GM12878 (cell line): ENCODE results near the gene VPS8. TPM values are rescaled to one million over a fixed set of nuclear protein-coding genes. Genes with fewer than 3 reads are reported as not detected.

Experiments
- BACH1 ChIP-seq: fragments of 450-650 bp; IDR thresholded peaks from 2 replicates; pipeline ENCODE4 v1.6.1; 2017; ENCODE audit warnings: mild to moderate bottlenecking, borderline replicate concordance
- CBX3 ChIP-seq: fragments of 200-600 bp; sonication (generic); IDR thresholded peaks from 2 replicates; pipeline ENCODE4 v1.6.1; 2016; ENCODE audit warnings: low read depth, borderline replicate concordance
- DPF2 ChIP-seq: fragments of 450-650 bp; IDR thresholded peaks from 2 replicates; pipeline ENCODE4 v1.6.1; 2017; ENCODE audit warnings: mild to moderate bottlenecking
- ESRRA ChIP-seq: IDR thresholded peaks from 2 replicates; pipeline ENCODE4 v1.6.1; 2012; ENCODE audit warnings: mild to moderate bottlenecking, low read length, improper control_type of control experiment
- FOXM1 ChIP-seq: IDR thresholded peaks from 2 replicates; pipeline ENCODE4 v1.6.1; 2012; ENCODE audit warnings: low read depth, mild to moderate bottlenecking, inconsistent platforms, low read length, moderate library complexity
- IRF4 ChIP-seq: IDR thresholded peaks from 2 replicates; pipeline ENCODE4 v1.6.1; 2011; ENCODE audit warnings: low read depth, low read length
- MEF2B ChIP-seq: fragments of 450-650 bp; IDR thresholded peaks from 2 replicates; pipeline ENCODE4 v1.6.1; 2018; ENCODE audit warnings: mild to moderate bottlenecking, moderate library complexity; ENCODE audit not compliant: partially characterized antibody, poor library complexity, severe bottlenecking
- NBN ChIP-seq: fragments of 450-650 bp; IDR thresholded peaks from 2 replicates; pipeline ENCODE4 v1.6.1; 2016
- PML ChIP-seq: IDR thresholded peaks from 2 replicates; pipeline ENCODE4 v1.6.1; 2012; ENCODE audit warnings: low read length, inconsistent platforms
- SIN3A ChIP-seq: IDR thresholded peaks from 2 replicates; pipeline ENCODE4 v1.6.1; 2012; ENCODE audit warnings: low read depth, low read length, improper control_type of control experiment
- SMAD5 ChIP-seq: IDR thresholded peaks from 2 replicates; pipeline ENCODE4 v1.6.1; 2016; ENCODE audit warnings: antibody characterized with exemption, low read depth
- SMARCA5 ChIP-seq: fragments of 450-650 bp; IDR thresholded peaks from 2 replicates; pipeline ENCODE4 v1.6.1; 2017; ENCODE audit warnings: mild to moderate bottlenecking
- SRF ChIP-seq, 2 experiments: IDR thresholded peaks; 2 replicates each; pipeline ENCODE4 v1.6.1; 2011; ENCODE audit warnings: low read depth in 2 of 2, low read length in 2 of 2, mild to moderate bottlenecking in 1 of 2, moderate library complexity in 1 of 2
- TCF3 ChIP-seq: IDR thresholded peaks from 2 replicates; pipeline ENCODE4 v1.6.1; 2012; ENCODE audit warnings: low read depth, mild to moderate bottlenecking, low read length, borderline replicate concordance; ENCODE audit not compliant: insufficient read depth
- ZBTB4 ChIP-seq: fragments of 450-650 bp; formaldehyde crosslinking; IDR thresholded peaks from 2 replicates; pipeline ENCODE4 v1.4.0; 2022; ENCODE audit warnings: mild to moderate bottlenecking, moderate library complexity
- ZNF592 ChIP-seq: fragments of 450-650 bp; IDR thresholded peaks from 2 replicates; pipeline ENCODE4 v1.6.1; 2017; ENCODE audit warnings: mild to moderate bottlenecking, moderate library complexity
- polyA plus RNA-seq, 11 experiments: library from polyadenylated mRNA; depleted of rRNA in 4 of 11; unstranded in 6 of 11; stranded (reverse) in 5 of 11; fragments of >200 nt; fragmentation: Nextera tagmentation in 4 of 11; fragmentation: Illumina TruSeq in 1 of 11; extraction: Ambion mirVana in 4 of 11; extraction: Trizol in 1 of 11; gene quantifications; 1 replicate in 1 of 11; 2 replicates in 10 of 11; pipeline versions ENCODE4 v1.2.1 to v1.2.3, GENCODE V29; 2011 to 2016; ENCODE audit warnings: inconsistent platforms in 2 of 11, missing spikeins in 2 of 11, low read depth in 1 of 11
- total RNA-seq, 4 experiments: library from RNA; depleted of rRNA in 3 of 4; stranded (reverse); fragments of >200 nt in 3 of 4; fragmentation: Illumina TruSeq in 1 of 4; extraction: Trizol in 1 of 4; gene quantifications; 2 replicates each; pipeline versions ENCODE4 v1.2.1 to v1.2.3, GENCODE V29; 2013 to 2021
- TF ChIP-seq, protein P1 (sequence below): fragments of 450-650 bp; IDR thresholded peaks from 2 replicates; pipeline ENCODE4 v1.6.1; 2016; ENCODE audit warnings: mild to moderate bottlenecking, moderate library complexity, borderline replicate concordance
- TF ChIP-seq, protein P2 (sequence below): fragments of 450-650 bp; IDR thresholded peaks from 2 replicates; pipeline ENCODE4 v1.6.1; 2014; ENCODE audit warnings: mild to moderate bottlenecking

Gene VPS8
- total and polyA plus RNA-seq, 10 of the 15 experiments (the other 5 are each of a cell fraction or from before 2014, with no cell fraction given), result 8.9 to 34.7 (median 20.9) TPM

DNA sequence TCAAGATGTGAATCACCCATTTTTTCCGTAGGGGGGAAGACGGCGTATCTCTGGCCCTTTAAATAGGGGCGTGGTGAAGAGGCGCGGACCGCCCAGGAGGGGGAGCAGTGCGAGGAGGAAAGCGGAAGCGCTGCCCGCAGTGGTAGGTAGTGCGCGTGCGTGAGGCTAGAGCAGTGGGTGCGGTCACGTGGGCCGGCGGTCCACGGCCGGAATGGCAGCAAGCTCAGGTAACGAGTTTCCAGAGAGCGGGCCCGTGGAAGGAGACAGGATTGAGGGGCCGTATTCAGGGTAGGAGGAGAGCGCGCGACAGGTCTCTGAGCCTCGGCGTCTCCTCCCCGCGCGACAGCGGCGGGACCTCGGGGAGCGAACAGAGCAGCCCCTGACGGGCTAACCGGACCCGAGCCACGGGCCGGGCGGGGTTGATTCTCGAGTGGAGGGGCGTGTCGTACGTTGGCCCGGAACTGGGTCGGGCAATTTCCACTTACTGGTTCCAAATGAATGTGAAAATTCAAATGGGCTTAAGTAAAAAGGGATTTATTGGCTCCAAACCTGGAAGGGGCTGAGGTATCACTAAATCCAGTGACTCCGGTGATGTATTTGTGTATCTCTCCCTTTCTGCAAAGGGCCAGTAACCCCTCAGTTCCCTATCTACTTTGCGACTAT, at the start of gene VPS8 (continued):
- TF ChIP-seq, protein P1, sequence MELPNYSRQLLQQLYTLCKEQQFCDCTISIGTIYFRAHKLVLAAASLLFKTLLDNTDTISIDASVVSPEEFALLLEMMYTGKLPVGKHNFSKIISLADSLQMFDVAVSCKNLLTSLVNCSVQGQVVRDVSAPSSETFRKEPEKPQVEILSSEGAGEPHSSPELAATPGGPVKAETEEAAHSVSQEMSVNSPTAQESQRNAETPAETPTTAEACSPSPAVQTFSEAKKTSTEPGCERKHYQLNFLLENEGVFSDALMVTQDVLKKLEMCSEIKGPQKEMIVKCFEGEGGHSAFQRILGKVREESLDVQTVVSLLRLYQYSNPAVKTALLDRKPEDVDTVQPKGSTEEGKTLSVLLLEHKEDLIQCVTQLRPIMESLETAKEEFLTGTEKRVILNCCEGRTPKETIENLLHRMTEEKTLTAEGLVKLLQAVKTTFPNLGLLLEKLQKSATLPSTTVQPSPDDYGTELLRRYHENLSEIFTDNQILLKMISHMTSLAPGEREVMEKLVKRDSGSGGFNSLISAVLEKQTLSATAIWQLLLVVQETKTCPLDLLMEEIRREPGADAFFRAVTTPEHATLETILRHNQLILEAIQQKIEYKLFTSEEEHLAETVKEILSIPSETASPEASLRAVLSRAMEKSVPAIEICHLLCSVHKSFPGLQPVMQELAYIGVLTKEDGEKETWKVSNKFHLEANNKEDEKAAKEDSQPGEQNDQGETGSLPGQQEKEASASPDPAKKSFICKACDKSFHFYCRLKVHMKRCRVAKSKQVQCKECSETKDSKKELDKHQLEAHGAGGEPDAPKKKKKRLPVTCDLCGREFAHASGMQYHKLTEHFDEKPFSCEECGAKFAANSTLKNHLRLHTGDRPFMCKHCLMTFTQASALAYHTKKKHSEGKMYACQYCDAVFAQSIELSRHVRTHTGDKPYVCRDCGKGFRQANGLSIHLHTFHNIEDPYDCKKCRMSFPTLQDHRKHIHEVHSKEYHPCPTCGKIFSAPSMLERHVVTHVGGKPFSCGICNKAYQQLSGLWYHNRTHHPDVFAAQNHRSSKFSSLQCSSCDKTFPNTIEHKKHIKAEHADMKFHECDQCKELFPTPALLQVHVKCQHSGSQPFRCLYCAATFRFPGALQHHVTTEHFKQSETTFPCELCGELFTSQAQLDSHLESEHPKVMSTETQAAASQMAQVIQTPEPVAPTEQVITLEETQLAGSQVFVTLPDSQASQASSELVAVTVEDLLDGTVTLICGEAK, result no peak
- TF ChIP-seq BACH1 (no peak; the same call in 1 of the 2 replicates), SIN3A (peak; percentile 63; the same call in 1 of the 2 replicates), PML (no peak), SMAD5 (peak; percentile 62; the same call in 1 of the 2 replicates), SMARCA5 (no peak), SRF (IDR thresholded peaks at IDR 0.05; ENCODE audit: low read depth in 2 of 2, low read length in 2 of 2) (no peak), ESRRA (no peak; the same call in 1 of the 2 replicates), IRF4 (no peak), DPF2 (0 out of 2 replicates have a peak, but pooled peaks have one; percentile 46), MEF2B (no peak), CBX3 (no peak), TCF3 (no peak), ZBTB4 (CRISPR knock-in tag) (no peak), NBN (peak; percentile 62; the same call in 1 of the 2 replicates), ZNF592 (no peak), FOXM1 (no peak)
- TF ChIP-seq, protein P2, sequence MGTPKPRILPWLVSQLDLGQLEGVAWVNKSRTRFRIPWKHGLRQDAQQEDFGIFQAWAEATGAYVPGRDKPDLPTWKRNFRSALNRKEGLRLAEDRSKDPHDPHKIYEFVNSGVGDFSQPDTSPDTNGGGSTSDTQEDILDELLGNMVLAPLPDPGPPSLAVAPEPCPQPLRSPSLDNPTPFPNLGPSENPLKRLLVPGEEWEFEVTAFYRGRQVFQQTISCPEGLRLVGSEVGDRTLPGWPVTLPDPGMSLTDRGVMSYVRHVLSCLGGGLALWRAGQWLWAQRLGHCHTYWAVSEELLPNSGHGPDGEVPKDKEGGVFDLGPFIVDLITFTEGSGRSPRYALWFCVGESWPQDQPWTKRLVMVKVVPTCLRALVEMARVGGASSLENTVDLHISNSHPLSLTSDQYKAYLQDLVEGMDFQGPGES, result 0 out of 2 replicates have a peak, but pooled peaks have one; percentile 12
